ENCODE measurements around the gene COBL.

DNA sequence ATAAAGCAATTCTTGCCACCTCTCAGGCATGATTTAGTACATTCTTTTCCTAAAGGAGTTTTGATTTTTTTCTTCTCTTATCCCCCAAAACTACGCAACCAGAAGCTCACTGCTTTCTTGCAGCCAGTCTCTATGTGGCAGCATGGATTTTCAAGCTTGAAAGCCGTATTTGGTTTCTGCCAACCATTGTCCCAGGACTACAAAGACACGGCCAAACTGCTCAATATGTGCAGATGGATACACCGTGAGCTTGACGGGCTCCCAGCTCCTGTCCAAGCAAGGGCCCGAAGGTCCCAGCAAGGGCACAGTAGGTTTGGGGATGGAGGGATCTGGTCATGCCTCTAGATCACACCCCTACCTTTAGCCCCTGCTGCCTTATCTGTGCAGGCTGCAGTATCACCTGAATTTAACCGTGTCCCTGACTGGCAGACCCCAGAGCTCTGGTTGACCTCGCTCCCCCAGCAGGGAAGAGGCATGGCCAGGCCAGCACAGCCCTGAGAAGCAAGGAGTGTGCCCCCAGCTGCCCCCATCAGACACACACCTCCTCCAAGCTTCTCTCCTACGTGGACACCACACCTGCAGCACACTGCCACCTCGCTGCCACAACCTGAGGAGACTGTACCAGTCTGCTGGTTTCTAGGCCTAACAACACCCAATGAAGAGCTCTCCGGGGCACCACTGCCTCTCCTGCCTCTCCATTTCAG lies 86.8 kb downstream of the COBL start:
- no peak for TF ChIP-seq POLR2AphosphoS5 (IDR thresholded peaks at IDR 0.05; ENCODE audit: low read depth, low read length)
- TF ChIP-seq, protein P1, sequence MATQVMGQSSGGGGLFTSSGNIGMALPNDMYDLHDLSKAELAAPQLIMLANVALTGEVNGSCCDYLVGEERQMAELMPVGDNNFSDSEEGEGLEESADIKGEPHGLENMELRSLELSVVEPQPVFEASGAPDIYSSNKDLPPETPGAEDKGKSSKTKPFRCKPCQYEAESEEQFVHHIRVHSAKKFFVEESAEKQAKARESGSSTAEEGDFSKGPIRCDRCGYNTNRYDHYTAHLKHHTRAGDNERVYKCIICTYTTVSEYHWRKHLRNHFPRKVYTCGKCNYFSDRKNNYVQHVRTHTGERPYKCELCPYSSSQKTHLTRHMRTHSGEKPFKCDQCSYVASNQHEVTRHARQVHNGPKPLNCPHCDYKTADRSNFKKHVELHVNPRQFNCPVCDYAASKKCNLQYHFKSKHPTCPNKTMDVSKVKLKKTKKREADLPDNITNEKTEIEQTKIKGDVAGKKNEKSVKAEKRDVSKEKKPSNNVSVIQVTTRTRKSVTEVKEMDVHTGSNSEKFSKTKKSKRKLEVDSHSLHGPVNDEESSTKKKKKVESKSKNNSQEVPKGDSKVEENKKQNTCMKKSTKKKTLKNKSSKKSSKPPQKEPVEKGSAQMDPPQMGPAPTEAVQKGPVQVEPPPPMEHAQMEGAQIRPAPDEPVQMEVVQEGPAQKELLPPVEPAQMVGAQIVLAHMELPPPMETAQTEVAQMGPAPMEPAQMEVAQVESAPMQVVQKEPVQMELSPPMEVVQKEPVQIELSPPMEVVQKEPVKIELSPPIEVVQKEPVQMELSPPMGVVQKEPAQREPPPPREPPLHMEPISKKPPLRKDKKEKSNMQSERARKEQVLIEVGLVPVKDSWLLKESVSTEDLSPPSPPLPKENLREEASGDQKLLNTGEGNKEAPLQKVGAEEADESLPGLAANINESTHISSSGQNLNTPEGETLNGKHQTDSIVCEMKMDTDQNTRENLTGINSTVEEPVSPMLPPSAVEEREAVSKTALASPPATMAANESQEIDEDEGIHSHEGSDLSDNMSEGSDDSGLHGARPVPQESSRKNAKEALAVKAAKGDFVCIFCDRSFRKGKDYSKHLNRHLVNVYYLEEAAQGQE (IDR thresholded peaks at IDR 0.05; ENCODE audit: insufficient read depth in 1 of 2, low read depth in 2 of 2, low read length in 2 of 2): no peak

Data from PFSK-1 (cell line).